GM19035 (cell line): ENCODE results near the gene NUAK2.
"Not testable (repeated sequence)": the region's sequence is repeated elsewhere in the genome, so short reads cannot be mapped to it uniquely, and the experiment has no call there.

Source experiments
- ATAC-seq: cut with Tn5 transposase; IDR thresholded peaks from one replicate; pipeline ENCODE4 v1.9.1; 2021; ENCODE audit not compliant: unreplicated experiment

NUAK2 gene

GRCh38 chr1:205321162-205321958 is at the start of gene NUAK2:
Gene NUAK2, minus strand, starts transcription at chr1:205321745. Its CDS starts 117 bp downstream, at chr1:205321628.
- ATAC-seq: peak; percentile 67

DNA sequence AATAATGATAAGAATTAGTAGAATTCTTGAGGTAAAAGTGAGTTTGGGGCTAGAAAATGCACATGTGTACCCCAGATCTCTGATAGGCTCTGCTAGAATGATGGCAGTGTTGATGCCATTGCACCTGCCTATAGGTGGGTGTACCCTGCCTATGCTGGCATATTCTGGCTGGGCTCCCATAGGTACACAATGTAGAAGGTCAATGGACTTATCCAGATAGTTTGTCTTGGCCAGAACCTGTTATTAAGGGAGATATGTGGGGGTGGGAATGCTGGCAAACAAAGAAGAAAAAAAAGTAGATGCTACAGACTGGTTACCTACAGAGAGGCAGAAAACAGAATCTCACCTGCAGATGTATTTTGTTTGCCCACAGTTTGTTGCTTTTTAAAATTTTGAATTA is 49.2 kb upstream of the NUAK2 start:
- ATAC-seq: no peak

GRCh38 chr1:205369701-205370123 is 48.2 kb upstream of the NUAK2 start:
- ATAC-seq: no peak

DNA sequence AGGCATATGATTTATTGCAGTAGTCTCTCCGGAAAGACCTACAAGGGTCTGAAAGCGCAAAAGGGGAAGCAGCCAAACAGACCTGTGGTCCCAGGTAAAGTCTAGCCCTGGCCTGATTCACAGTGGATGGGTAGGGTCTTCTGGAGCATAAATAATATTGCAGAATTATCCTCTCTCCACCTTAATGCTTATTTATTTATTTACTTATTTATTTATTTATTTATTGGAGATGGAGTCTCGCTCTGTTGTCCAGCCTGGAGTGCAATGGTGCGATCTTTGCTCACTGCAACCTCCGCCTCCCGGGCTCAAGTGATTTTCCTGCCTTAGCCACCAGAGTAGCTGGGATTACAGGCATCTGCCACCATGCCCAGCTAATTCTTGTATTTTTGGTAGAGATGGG is 46.9 kb upstream of the NUAK2 start:
- no peak for ATAC-seq

GRCh38 chr1:205365945-205366463 is 44.5 kb upstream of the NUAK2 start:
- no peak for ATAC-seq

- not testable (repeated sequence) for ATAC-seq
Observed at GRCh38 chr1:205365086-205365485, 43.5 kb upstream of the NUAK2 start.

GRCh38 chr1:205360891-205361290 is 39.3 kb upstream of the NUAK2 start:
- ATAC-seq: no peak

GRCh38 chr1:205359771-205360565 is 38.4 kb upstream of the NUAK2 start:
- no peak for ATAC-seq

DNA sequence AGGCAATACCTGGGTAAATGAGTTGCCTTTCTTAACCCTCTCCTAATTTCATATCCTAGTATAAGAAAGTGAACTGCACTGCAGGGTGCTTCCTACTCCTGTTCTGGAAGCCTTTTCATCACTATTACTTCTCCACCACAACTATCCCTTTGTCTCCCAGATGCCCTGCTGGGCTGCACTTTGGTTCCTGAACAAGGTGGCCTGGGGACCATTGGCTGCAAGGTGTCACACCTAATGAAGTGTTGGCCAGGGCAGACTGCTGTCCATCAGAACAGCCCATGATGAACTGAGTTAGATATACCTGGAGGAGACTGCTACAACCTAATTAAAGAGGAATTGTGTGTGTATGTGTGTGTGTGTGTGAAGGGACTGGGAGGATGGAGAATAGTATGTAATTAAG is 37.0 kb upstream of the NUAK2 start:
- no peak for ATAC-seq

DNA sequence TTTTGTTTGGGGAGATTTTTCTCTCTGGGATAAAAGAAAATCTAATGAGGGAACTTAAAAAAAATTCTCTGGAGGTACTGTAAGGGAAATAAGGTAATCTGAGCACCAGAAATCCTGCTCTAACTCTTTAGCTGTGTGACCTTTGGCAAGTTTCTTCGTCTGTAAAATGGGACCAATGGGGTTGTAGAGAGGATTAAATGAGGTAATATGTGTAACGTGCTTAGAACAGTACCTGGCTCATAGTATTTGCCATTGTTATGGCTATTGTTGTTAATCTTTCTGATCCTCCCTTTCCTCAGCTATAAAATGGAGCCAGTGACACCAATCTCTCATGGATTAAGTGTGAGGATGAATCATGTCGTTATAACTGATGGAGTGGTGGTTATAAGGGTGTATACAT is 36.0 kb upstream of the NUAK2 start:
- ATAC-seq: no peak

- ATAC-seq: no peak
Observed at GRCh38 chr1:205356440-205357139, 35.0 kb upstream of the NUAK2 start, which contains the start of gene KLHDC8A. Gene KLHDC8A, minus strand, starts transcription at chr1:205356922. Its CDS starts 13,318 bp downstream, at chr1:205343604.

GRCh38 chr1:205355075-205355453 is 33.5 kb upstream of the NUAK2 start:
- ATAC-seq: no peak

DNA sequence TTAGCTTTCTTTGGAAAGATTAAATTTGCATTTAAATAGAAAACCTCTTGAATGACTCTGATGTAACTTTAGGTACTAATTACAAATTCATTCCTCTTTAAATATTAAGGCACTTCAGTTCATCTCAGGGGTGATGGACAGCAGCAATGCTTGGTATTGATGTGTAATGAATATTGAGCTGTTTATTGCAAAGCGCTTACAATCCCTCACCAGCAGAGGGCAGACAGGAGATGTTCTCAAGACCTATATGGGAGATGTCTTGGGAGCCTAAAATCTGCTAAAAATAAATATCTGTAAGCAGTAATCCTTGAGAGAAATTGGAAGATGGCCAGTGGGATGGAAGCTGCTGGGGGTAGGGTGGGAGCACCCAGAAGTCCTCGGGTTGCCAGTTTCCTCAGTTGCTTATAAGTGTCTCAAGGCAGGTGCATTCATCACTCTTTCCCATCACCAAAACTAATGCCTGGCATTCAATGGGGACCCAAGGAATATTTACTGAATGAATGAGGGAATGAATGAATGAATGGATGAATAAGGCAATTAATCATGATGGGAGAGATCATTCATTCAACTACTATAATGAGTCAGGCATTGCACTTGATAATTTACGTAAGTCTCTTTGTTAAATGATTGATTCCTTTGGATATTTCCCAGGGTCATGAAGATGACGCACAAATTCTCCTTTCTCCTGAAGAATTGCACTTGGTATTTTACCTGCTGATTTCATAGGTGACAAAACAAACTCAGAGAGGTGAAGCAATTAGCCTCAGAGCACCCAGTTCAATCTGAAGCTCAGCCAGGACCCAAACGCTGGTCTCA is 32.9 kb upstream of the NUAK2 start:
- no peak for ATAC-seq

DNA sequence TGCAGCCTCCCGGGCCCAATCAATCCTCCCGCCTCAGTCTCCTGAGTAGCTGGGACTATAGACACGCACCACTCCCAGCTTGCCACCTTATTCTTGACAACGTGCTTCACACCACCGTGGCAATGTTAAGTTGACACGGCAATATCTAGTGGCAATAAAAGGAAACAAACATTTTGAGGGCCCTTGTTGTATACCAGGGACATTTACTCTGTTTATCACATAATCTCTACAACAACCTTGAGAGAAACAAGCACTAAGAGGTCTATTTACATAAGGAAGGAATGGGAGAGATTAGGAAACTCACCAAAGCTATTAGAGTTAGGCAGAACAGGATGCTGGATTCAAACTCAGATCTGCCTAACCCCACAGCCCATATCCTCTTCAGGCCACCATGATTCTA is 32.1 kb upstream of the NUAK2 start:
- ATAC-seq: no peak

DNA sequence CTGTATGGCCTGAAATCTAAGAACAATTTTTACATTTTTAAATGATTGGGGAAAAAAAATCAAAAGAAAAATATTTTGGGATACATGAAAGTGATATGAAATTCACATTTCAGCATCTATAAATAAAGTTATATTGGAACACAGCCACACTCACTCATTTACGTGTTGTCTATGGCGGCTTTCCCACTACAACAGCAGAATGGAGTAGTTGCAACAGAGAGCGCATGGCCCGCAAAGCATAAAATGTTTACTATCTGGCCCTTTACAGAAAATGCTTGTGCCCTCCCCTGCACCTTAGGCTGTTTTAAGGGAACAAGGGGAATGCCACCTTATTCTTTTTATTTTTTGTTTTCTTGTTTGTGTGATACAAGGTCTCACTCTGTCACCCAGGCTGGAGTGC is 31.6 kb upstream of the NUAK2 start:
- no peak for ATAC-seq

GRCh38 chr1:205351984-205352713 is 30.6 kb upstream of the NUAK2 start:
- no peak for ATAC-seq

GRCh38 chr1:205350691-205351141 is 29.2 kb upstream of the NUAK2 start:
- ATAC-seq: no peak

GRCh38 chr1:205350124-205350523 is 28.6 kb upstream of the NUAK2 start:
- no peak for ATAC-seq
